GM10248 (cell line): ENCODE measurements around the gene MS4A7.
A peak's percentile ranks its signal among the peaks of the same experiment; 100 is the strongest.
"Not testable (repeated sequence)": the region's sequence is repeated elsewhere in the genome, so short reads cannot be mapped to it uniquely, and the experiment has no call there.

Experiments
- CTCF ChIA-PET: fragments of 300-600 bp; sonication (Branson Sonifier 250); formaldehyde crosslinking; extraction: SDS; loops from one replicate; lab custom pipeline; 2021; ENCODE audit warnings: antibody characterized with exemption; lab: Yijun Ruan, JAX
- POLR2A ChIA-PET: fragments of 350-650 bp; sonication (Branson Sonifier 250); formaldehyde crosslinking; extraction: SDS; loops from one replicate; lab custom pipeline; 2020; ENCODE audit warnings: antibody characterized with exemption; lab: Yijun Ruan, JAX
- DNase-seq: peaks from one replicate; pipeline ENCODE4 v3.0.0; 2012; ENCODE audit errors: extremely low spot score
- CTCF ChIP-seq: IDR thresholded peaks from 2 replicates; pipeline ENCODE4 v1.5.1; 2012; ENCODE audit warnings: mild to moderate bottlenecking, low read depth; ENCODE audit errors: extremely low read depth, missing control alignments, control extremely low read depth

The MS4A7 gene

DNA sequence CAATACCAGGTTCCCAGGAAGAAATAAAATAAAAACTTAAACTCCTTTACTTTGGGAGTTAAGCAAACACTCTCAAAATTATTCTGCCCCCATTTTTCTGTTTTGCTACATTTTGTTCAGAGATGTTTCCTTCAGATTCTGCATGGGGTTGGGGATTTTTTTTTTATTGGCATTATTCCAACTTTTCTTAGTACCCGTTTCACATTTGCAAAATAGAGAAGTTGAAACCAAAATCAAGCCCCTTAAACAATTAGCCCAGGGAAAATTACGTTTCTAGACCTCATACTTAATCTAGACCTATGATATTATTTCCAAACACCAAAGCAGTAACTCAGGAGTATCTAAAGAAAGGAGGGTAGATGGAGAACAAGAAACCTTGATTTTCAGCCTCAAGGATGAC is 20.6 kb upstream of the MS4A7 start:
- no peak for DNase-seq
- no peak for TF ChIP-seq CTCF
- CTCF ChIA-PET = no interaction called here
- POLR2A ChIA-PET = no interaction called here

GRCh38 chr11:60360621-60361020 is 17.7 kb upstream of the MS4A7 start:
- CTCF ChIA-PET = interaction anchor here (0.8 to 1.9 kb wide), 7 partner anchors 13 to 403 kb away, joined by 3 to 4 read pairs (median 3); no protein-coding TSS in a partner anchor

DNA sequence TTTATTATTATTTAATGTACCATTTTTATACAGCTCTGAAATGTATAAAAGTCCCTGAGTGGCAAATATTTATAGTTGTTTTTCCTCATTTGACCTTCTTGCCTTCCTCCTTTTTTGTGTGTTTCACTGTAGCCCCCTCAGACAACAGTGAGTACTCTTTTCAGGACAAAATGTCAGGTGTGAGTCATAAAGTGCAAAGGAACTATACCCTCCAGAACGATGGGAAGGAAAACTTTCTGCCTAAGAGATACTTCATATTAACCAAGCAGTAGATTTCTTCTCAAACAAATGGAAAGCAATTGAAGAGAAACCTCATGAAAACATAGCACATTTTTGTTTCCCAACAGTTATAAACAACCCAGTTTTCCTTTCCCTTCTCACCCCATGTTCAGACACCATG is 16.1 kb upstream of the MS4A7 start:
- CTCF ChIA-PET = interaction anchor here (0.9 to 6.7 kb wide), 21 partner anchors 8 to 402 kb away, joined by 3 to 73 read pairs (median 10); partner anchors contain the start of genes MS4A1 and MS4A7

More at GRCh38 chr11:60360621-60361020, 17.7 kb upstream of the MS4A7 start:
- no peak for DNase-seq
- no peak for TF ChIP-seq CTCF
- POLR2A ChIA-PET = interaction anchor here (0.5 kb wide), 1 partner anchor 51 kb away, joined by 8 read pairs; no protein-coding TSS in a partner anchor

GRCh38 chr11:60363542-60364470 is 14.5 kb upstream of the MS4A7 start:
- peak; percentile 66 for TF ChIP-seq CTCF
- ChIA-PET POLR2A (no interaction called here), CTCF (interaction anchor here (0.6 to 6.7 kb wide), 66 partner anchors 8 to 464 kb away, joined by 3 to 73 read pairs (median 5); partner anchors contain the start of genes MS4A1 and MS4A7)
- peak; percentile 60 for DNase-seq

More for the DNA sequence above, 16.1 kb upstream of the MS4A7 start:
- POLR2A ChIA-PET = no interaction called here
- no peak for DNase-seq
- TF ChIP-seq CTCF = no peak

- CTCF ChIA-PET = interaction anchor here (1.1 to 6.7 kb wide), 10 partner anchors 12 to 396 kb away, joined by 3 to 73 read pairs (median 5); no protein-coding TSS in a partner anchor
- POLR2A ChIA-PET, DNase-seq: not testable (repeated sequence)
Observed at GRCh38 chr11:60366262-60366904, 11.9 kb upstream of the MS4A7 start.

DNA sequence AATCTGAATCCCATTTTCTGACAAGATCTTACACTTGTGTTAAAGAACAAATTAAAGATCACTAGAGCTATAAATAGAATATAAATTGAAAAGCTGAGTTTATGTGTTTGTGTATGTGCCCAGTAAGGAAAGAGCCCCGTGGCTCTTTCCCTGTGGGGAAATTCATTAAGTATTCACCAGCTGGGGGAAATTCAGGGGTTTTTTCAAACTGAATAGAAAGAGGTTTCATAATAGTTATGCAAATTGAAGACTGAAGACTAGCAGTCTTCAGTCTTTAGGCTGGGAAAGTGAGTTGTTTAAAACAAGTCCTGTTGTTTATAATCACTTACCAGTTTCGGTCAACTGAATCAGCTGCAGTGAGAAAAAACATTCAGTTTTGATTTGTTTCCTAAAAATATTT is 11.3 kb upstream of the MS4A7 start:
- ChIA-PET POLR2A (no interaction called here), CTCF (interaction anchor here (1.2 to 6.7 kb wide), 8 partner anchors 15 to 396 kb away, joined by 3 to 73 read pairs (median 4); no protein-coding TSS in a partner anchor)
- DNase-seq = peak; percentile 80
- TF ChIP-seq CTCF = no peak
